Endodermal cell (in vitro differentiated cells): Measurements from ENCODE around the gene CASP6. TPM values are rescaled to one million over a fixed set of nuclear protein-coding genes. Genes with fewer than 3 reads are reported as not detected.

Experiments used
- DNase-seq: peaks from one replicate; pipeline ENCODE4 v3.0.0-alpha.2; 2017
- H3K27ac ChIP-seq: 2 replicates; pipeline ENCODE4 v1.5.1; 2013; ENCODE audit warnings: mild to moderate bottlenecking, low read depth, low read length, moderate library complexity
- H3K27me3 ChIP-seq: 2 replicates; pipeline ENCODE4 v1.6.1; 2013; ENCODE audit warnings: mild to moderate bottlenecking, low read length, moderate library complexity; ENCODE audit not compliant: insufficient read depth, control insufficient read depth, poor library complexity, severe bottlenecking
- H3K36me3 ChIP-seq: 2 replicates; pipeline ENCODE4 v1.7.0; 2013; ENCODE audit warnings: mild to moderate bottlenecking, low read length, moderate library complexity; ENCODE audit not compliant: control insufficient read depth, insufficient read depth
- H3K4me1 ChIP-seq: one replicate; pipeline ENCODE4 v1.7.0; 2013; ENCODE audit warnings: low read length; ENCODE audit not compliant: control insufficient read depth, insufficient read depth
- H3K4me3 ChIP-seq: 2 replicates; pipeline ENCODE4 v1.5.1; 2013; ENCODE audit warnings: mild to moderate bottlenecking, low read length, moderate library complexity
- H3K9ac ChIP-seq: 2 replicates; pipeline ENCODE4 v1.6.1; 2013; ENCODE audit warnings: mild to moderate bottlenecking, low read length, moderate library complexity; ENCODE audit not compliant: poor library complexity, severe bottlenecking; ENCODE audit errors: extremely low read depth
- H3K9me3 ChIP-seq: 2 replicates; pipeline ENCODE4 v1.6.1; 2013; ENCODE audit warnings: mild to moderate bottlenecking, low read length, moderate library complexity; ENCODE audit not compliant: control insufficient read depth
- H3K27ac Mint-ChIP-seq: 2 replicates; pipeline ENCODE4 v1.8.0; 2020; ENCODE audit warnings: mixed read lengths
- H3K27me3 Mint-ChIP-seq: 2 replicates; pipeline ENCODE4 v1.8.0; 2021; ENCODE audit warnings: mild to moderate bottlenecking, mixed read lengths; ENCODE audit not compliant: insufficient read depth
- H3K36me3 Mint-ChIP-seq: 2 replicates; pipeline ENCODE4 v1.8.0; 2020; ENCODE audit warnings: low read depth, mixed read lengths
- H3K4me1 Mint-ChIP-seq: 2 replicates; pipeline ENCODE4 v1.8.0; 2020; ENCODE audit warnings: mixed read lengths
- H3K4me3 Mint-ChIP-seq: 2 replicates; pipeline ENCODE4 v1.8.0; 2020; ENCODE audit warnings: mild to moderate bottlenecking, moderate library complexity, mixed read lengths
- H3K9me3 Mint-ChIP-seq: 2 replicates; pipeline ENCODE4 v1.8.0; 2020; ENCODE audit warnings: mild to moderate bottlenecking, mixed read lengths
- CTCF ChIP-seq: fragments of 200-600 bp; sonication (generic); conservative IDR thresholded peaks from 2 replicates; pipeline ENCODE4 v1.5.0; 2021; ENCODE audit warnings: antibody characterized with exemption, mild to moderate bottlenecking
- WGBS, 2 experiments: methylation state at CpG; one replicate each; pipeline versions ENCODE4 v1.1.5 to v1.1.7; 2013; ENCODE audit warnings: missing lambda C conversion rate in 2 of 2, mixed read lengths in 1 of 2; ENCODE audit not compliant: insufficient coverage in 1 of 2, insufficient read length in 1 of 2; 5-methylcytosine and 5-hydroxymethylcytosine counted together
- total RNA-seq, 2 donors: library from RNA; stranded (reverse); fragmentation: NEBNext Ultra II Directional in 1 of 2; extraction: Animal tissue kit (Norgen Biotek cat#: 25700) in 1 of 2; gene quantifications; 2 replicates in 1 of 2; 3 replicates in 1 of 2; pipeline ENCODE4 v1.2.1, GENCODE V29; 2021

The CASP6 gene
- total RNA-seq, 2 donors from 2014 or later, result 20.9 to 21.8 TPM

DNA sequence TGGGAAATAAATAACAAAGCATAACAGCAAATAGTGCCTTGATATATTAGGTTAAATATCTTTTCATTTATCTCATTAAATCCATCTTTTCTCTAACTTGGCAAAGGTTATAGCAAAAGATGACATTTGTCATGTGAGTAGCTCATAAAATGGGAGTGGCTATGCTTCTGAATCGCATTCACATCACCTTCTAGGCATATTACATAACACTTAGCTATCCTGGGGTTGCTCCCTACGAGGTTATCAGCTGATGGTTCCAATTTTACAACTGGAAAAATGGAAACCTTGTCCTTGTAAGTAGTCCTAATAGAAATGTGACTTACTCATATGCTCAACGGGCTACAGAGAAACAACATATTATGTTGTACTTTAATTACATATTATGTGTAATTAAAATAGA is 10.3 kb upstream of the CASP6 start:
- peaks cover 29% of the 10 kb centered on the region for H3K36me3 Mint-ChIP-seq

GRCh38 chr4:109708990-109709389 is 5.7 kb upstream of the CASP6 start:
- H3K27me3 ChIP-seq, result no peaks in the 10 kb centered on the region
- H3K9me3 Mint-ChIP-seq, result no peaks in the 10 kb centered on the region
- H3K4me1 Mint-ChIP-seq, result peaks cover 4% of the 10 kb centered on the region
- peaks cover 40% of the 10 kb centered on the region for H3K36me3 ChIP-seq
- no peaks in the 10 kb centered on the region for H3K27me3 Mint-ChIP-seq
- DNase-seq, result no peak
- H3K4me3 ChIP-seq, result no peak overlapping the region
- no peak for TF ChIP-seq CTCF
- no peak overlapping the region for H3K27ac Mint-ChIP-seq
- peaks cover 6% of the 10 kb centered on the region for H3K36me3 Mint-ChIP-seq
- no peaks in the 10 kb centered on the region for H3K9me3 ChIP-seq
- no peak overlapping the region for H3K9ac ChIP-seq
- no peak overlapping the region for H3K27ac ChIP-seq
- no peaks in the 10 kb centered on the region for H3K4me1 ChIP-seq
- 95 to 100% methylated on average over 1 of the region's 1 CpG for WGBS, 2 experiments
- no peak overlapping the region for H3K4me3 Mint-ChIP-seq

More for the DNA sequence above, 10.3 kb upstream of the CASP6 start:
- Histone ChIP-seq H3K9me3 (peaks cover 14% of the 10 kb centered on the region), H3K4me3 (no peak overlapping the region), H3K36me3 (peaks cover 67% of the 10 kb centered on the region), H3K27ac (no peak overlapping the region), H3K9ac (no peak overlapping the region), H3K4me1 (no peaks in the 10 kb centered on the region), H3K27me3 (no peaks in the 10 kb centered on the region)
- DNase-seq, result no peak
- no peak overlapping the region for H3K4me3 Mint-ChIP-seq
- no peaks in the 10 kb centered on the region for H3K27me3 Mint-ChIP-seq
- H3K4me1 Mint-ChIP-seq, result no peaks in the 10 kb centered on the region
- H3K9me3 Mint-ChIP-seq, result no peaks in the 10 kb centered on the region
- 95 to 100% methylated on average over 1 to 2 of the region's 3 CpGs for WGBS, 2 experiments
- H3K27ac Mint-ChIP-seq, result no peak overlapping the region
- no peak for TF ChIP-seq CTCF

DNA sequence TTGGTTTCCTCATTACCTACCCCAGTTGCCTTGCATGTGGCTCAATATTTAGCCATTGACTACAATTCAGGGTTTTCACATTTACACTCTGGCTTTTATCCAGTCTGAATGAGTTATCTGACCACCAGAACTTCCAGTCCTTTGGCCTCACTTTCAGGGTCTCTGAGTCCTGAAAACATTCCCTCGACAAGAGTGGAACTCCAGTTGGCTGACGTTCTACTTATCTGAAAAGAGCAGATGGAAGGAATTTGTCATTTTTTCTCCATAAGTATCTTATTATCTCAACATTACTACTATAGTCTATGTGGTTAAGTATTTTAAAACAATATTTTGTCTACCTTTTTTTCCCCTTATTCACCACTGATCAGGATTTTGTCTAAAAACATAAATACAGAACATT is 5.2 kb upstream of the CASP6 start:
- Histone ChIP-seq H3K4me3 (no peak overlapping the region), H3K27me3 (no peaks in the 10 kb centered on the region), H3K9me3 (no peaks in the 10 kb centered on the region), H3K9ac (no peak overlapping the region), H3K4me1 (no peaks in the 10 kb centered on the region), H3K27ac (no peak overlapping the region), H3K36me3 (peaks cover 35% of the 10 kb centered on the region)
- DNase-seq, result no peak
- Mint-ChIP-seq H3K9me3 (no peaks in the 10 kb centered on the region), H3K36me3 (peaks cover 6% of the 10 kb centered on the region), H3K4me3 (no peak overlapping the region), H3K27ac (no peak overlapping the region), H3K27me3 (no peaks in the 10 kb centered on the region), H3K4me1 (peaks cover 8% of the 10 kb centered on the region)
- TF ChIP-seq CTCF, result no peak
- WGBS, 2 experiments, result 89% methylated on average over 2 of the region's 2 CpGs; no CpG with 5 or more reads in 1 of the 2 experiments
